NCI-H526 treated with DMSO at 0.1 percent for 48 hours (cell line): ENCODE data around the gene ARID2.

Source experiments
- DNase-seq: peaks from one replicate; lab custom pipeline; 2025; lab: John Stamatoyannopoulos, UW

ARID2 gene

GRCh38 chr12:45930369-45930768 lies 200.9 kb downstream of the ARID2 start:
- no peak for DNase-seq

- DNase-seq, result no peak
Measured at GRCh38 chr12:45933504-45933903, 204.0 kb downstream of the ARID2 start.

GRCh38 chr12:45934956-45935355 lies 205.4 kb downstream of the ARID2 start:
- DNase-seq, result no peak

- no peak for DNase-seq
Measured at GRCh38 chr12:45938566-45938965, 209.1 kb downstream of the ARID2 start.

- DNase-seq, result no peak
Measured at GRCh38 chr12:45939759-45940158, 210.3 kb downstream of the ARID2 start.

GRCh38 chr12:45944771-45945170 lies 215.3 kb downstream of the ARID2 start:
- no peak for DNase-seq

- no peak for DNase-seq
Measured at GRCh38 chr12:45946435-45946834, 216.9 kb downstream of the ARID2 start.

- no peak for DNase-seq
Measured at GRCh38 chr12:45948546-45948945, 219.0 kb downstream of the ARID2 start.
